ENCODE data around the gene AP2B1.
"Not testable (repeated sequence)": the region's sequence is repeated elsewhere in the genome, so short reads cannot be mapped to it uniquely, and the experiment has no call there.

AP2B1 gene

GRCh38 chr17:35596530-35597233 lies 9.6 kb downstream of the AP2B1 start:
- ATAC-seq (no peak), DNase-seq (ENCODE audit: low spot score in 2 of 2) (no peak)
- no peaks in the 10 kb centered on the region for H3K9me3 Mint-ChIP-seq
- H3K4me1 Mint-ChIP-seq = peaks cover 7% of the 10 kb centered on the region
- H3K27ac Mint-ChIP-seq = no peak overlapping the region
- no peak overlapping the region for H3K4me3 Mint-ChIP-seq
- H3K36me3 Mint-ChIP-seq = peaks cover 100% of the 10 kb centered on the region

GRCh38 chr17:35597604-35598003 lies 10.5 kb downstream of the AP2B1 start:
- H3K27ac Mint-ChIP-seq = no peak overlapping the region
- DNase-seq (ENCODE audit: low spot score in 2 of 2) = no peak
- H3K36me3 Mint-ChIP-seq = peaks cover 100% of the 10 kb centered on the region
- no peaks in the 10 kb centered on the region for H3K9me3 Mint-ChIP-seq
- no peak overlapping the region for H3K4me3 Mint-ChIP-seq
- no peak for ATAC-seq
- H3K4me1 Mint-ChIP-seq = peaks cover 7% of the 10 kb centered on the region

- H3K36me3 Mint-ChIP-seq = peaks cover 100% of the 10 kb centered on the region
- H3K27ac Mint-ChIP-seq = peak overlapping the region; percentile 30
- no peaks in the 10 kb centered on the region for H3K9me3 Mint-ChIP-seq
- no peaks in the 10 kb centered on the region for H3K4me1 Mint-ChIP-seq
- H3K4me3 Mint-ChIP-seq = no peak overlapping the region
- no peak for DNase-seq (ENCODE audit: low spot score in 2 of 2)
- ATAC-seq = no peak
Measured at GRCh38 chr17:35603674-35604073, 16.6 kb downstream of the AP2B1 start.

GRCh38 chr17:35605678-35606077 lies 18.6 kb downstream of the AP2B1 start:
- Mint-ChIP-seq H3K27ac (no peak overlapping the region), H3K4me1 (no peaks in the 10 kb centered on the region), H3K36me3 (peaks cover 100% of the 10 kb centered on the region), H3K9me3 (no peaks in the 10 kb centered on the region), H3K4me3 (no peak overlapping the region)
- ATAC-seq (no peak), DNase-seq (ENCODE audit: low spot score in 2 of 2) (no peak)

- H3K4me1 Mint-ChIP-seq = no peaks in the 10 kb centered on the region
- peaks cover 100% of the 10 kb centered on the region for H3K36me3 Mint-ChIP-seq
- H3K4me3 Mint-ChIP-seq = no peak overlapping the region
- H3K9me3 Mint-ChIP-seq = no peaks in the 10 kb centered on the region
- H3K27ac Mint-ChIP-seq = no peak overlapping the region
- no peak for ATAC-seq
- no peak for DNase-seq (ENCODE audit: low spot score in 2 of 2)
Measured at GRCh38 chr17:35607239-35607847, 20.2 kb downstream of the AP2B1 start.

- H3K4me1 Mint-ChIP-seq = no peaks in the 10 kb centered on the region
- no peak overlapping the region for H3K4me3 Mint-ChIP-seq
- no peaks in the 10 kb centered on the region for H3K9me3 Mint-ChIP-seq
- DNase-seq (ENCODE audit: low spot score in 2 of 2) (no peak), ATAC-seq (no peak)
- no peak overlapping the region for H3K27ac Mint-ChIP-seq
- H3K36me3 Mint-ChIP-seq = peaks cover 98% of the 10 kb centered on the region
Measured at GRCh38 chr17:35609831-35610230, 22.7 kb downstream of the AP2B1 start.

- not testable (repeated sequence) for H3K4me3 Mint-ChIP-seq; DNase-seq (ENCODE audit: low spot score in 2 of 2); ATAC-seq; H3K9me3 Mint-ChIP-seq; H3K4me1 Mint-ChIP-seq; H3K27ac Mint-ChIP-seq
- H3K36me3 Mint-ChIP-seq = peaks cover 97% of the 10 kb centered on the region
Measured at GRCh38 chr17:35610746-35611145, 23.6 kb downstream of the AP2B1 start.

- H3K9me3 Mint-ChIP-seq = no peaks in the 10 kb centered on the region
- no peak overlapping the region for H3K4me3 Mint-ChIP-seq
- H3K4me1 Mint-ChIP-seq = no peaks in the 10 kb centered on the region
- ATAC-seq (no peak), DNase-seq (ENCODE audit: low spot score in 2 of 2) (no peak)
- H3K27ac Mint-ChIP-seq = no peak overlapping the region
- H3K36me3 Mint-ChIP-seq = peaks cover 95% of the 10 kb centered on the region
Measured at GRCh38 chr17:35612924-35613521, 25.9 kb downstream of the AP2B1 start.

GRCh38 chr17:35614810-35615209 lies 27.7 kb downstream of the AP2B1 start:
- Mint-ChIP-seq H3K27ac (no peak overlapping the region), H3K4me1 (no peaks in the 10 kb centered on the region), H3K4me3 (no peak overlapping the region), H3K9me3 (no peaks in the 10 kb centered on the region), H3K36me3 (peaks cover 90% of the 10 kb centered on the region)
- DNase-seq (ENCODE audit: low spot score in 2 of 2) = no peak
- no peak for ATAC-seq

GRCh38 chr17:35616536-35616935 lies 29.4 kb downstream of the AP2B1 start:
- no peak for DNase-seq (ENCODE audit: low spot score in 2 of 2)

GRCh38 chr17:35617505-35617904 lies 30.4 kb downstream of the AP2B1 start:
- H3K4me1 Mint-ChIP-seq = no peaks in the 10 kb centered on the region
- peaks cover 68% of the 10 kb centered on the region for H3K36me3 Mint-ChIP-seq
- H3K9me3 Mint-ChIP-seq = no peaks in the 10 kb centered on the region
- ATAC-seq = no peak
- no peak overlapping the region for H3K4me3 Mint-ChIP-seq
- no peak overlapping the region for H3K27ac Mint-ChIP-seq
- DNase-seq (ENCODE audit: low spot score in 2 of 2) = no peak

More at GRCh38 chr17:35616536-35616935, 29.4 kb downstream of the AP2B1 start:
- Mint-ChIP-seq H3K27ac (no peak overlapping the region), H3K4me3 (no peak overlapping the region), H3K9me3 (no peaks in the 10 kb centered on the region), H3K4me1 (no peaks in the 10 kb centered on the region), H3K36me3 (peaks cover 78% of the 10 kb centered on the region)
- no peak for ATAC-seq

- Mint-ChIP-seq H3K27ac (no peak overlapping the region), H3K9me3 (no peaks in the 10 kb centered on the region)
Measured at GRCh38 chr17:35618628-35619027, 31.5 kb downstream of the AP2B1 start.

GRCh38 chr17:35621768-35622167 lies 34.6 kb downstream of the AP2B1 start:
- DNase-seq (ENCODE audit: low spot score in 2 of 2) (no peak), ATAC-seq (no peak)
- H3K4me3 Mint-ChIP-seq = no peak overlapping the region
- H3K9me3 Mint-ChIP-seq = no peaks in the 10 kb centered on the region
- H3K4me1 Mint-ChIP-seq = no peaks in the 10 kb centered on the region
- H3K36me3 Mint-ChIP-seq = peaks cover 70% of the 10 kb centered on the region
- H3K27ac Mint-ChIP-seq = no peak overlapping the region

More at GRCh38 chr17:35618628-35619027, 31.5 kb downstream of the AP2B1 start:
- ATAC-seq (no peak), DNase-seq (ENCODE audit: low spot score in 2 of 2) (no peak)
- H3K4me1 Mint-ChIP-seq = no peaks in the 10 kb centered on the region
- H3K36me3 Mint-ChIP-seq = peaks cover 69% of the 10 kb centered on the region
- no peak overlapping the region for H3K4me3 Mint-ChIP-seq

GRCh38 chr17:35627417-35627816 lies 40.3 kb downstream of the AP2B1 start:
- Mint-ChIP-seq H3K36me3 (peaks cover 96% of the 10 kb centered on the region), H3K4me1 (no peaks in the 10 kb centered on the region)
- no peak for ATAC-seq

GRCh38 chr17:35630530-35631148 lies 43.5 kb downstream of the AP2B1 start:
- DNase-seq (ENCODE audit: low spot score in 2 of 2) = no peak
- Mint-ChIP-seq H3K9me3 (no peaks in the 10 kb centered on the region), H3K4me3 (no peak overlapping the region), H3K27ac (peak overlapping the region; percentile 56), H3K36me3 (peaks cover 95% of the 10 kb centered on the region), H3K4me1 (no peaks in the 10 kb centered on the region)
- no peak for ATAC-seq

More at GRCh38 chr17:35627417-35627816, 40.3 kb downstream of the AP2B1 start:
- no peak overlapping the region for H3K4me3 Mint-ChIP-seq
- no peak overlapping the region for H3K27ac Mint-ChIP-seq
- no peak for DNase-seq (ENCODE audit: low spot score in 2 of 2)
- no peaks in the 10 kb centered on the region for H3K9me3 Mint-ChIP-seq
